ENCODE data around the gene MIA2.

DNA sequence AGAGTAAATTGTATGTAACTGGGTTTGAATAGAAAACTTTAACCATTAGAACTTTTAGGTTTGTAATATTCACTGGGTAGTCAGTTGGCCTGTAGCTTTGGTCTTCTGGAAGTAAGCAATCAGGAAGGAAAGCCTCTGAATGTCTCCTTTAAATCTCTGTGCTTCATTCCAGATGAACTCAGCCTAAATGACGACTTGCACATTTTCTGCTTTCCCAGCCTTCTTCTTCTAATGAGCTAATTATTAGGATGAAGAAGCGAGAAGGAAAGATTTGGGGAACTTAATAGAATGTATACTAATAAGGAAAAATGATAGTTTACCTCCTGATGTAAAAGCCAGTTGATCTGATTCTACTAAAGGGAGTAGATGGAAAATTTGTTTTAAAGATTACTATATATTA, 90.4 kb downstream of the MIA2 start:
- TF ChIP-seq, protein P1, sequence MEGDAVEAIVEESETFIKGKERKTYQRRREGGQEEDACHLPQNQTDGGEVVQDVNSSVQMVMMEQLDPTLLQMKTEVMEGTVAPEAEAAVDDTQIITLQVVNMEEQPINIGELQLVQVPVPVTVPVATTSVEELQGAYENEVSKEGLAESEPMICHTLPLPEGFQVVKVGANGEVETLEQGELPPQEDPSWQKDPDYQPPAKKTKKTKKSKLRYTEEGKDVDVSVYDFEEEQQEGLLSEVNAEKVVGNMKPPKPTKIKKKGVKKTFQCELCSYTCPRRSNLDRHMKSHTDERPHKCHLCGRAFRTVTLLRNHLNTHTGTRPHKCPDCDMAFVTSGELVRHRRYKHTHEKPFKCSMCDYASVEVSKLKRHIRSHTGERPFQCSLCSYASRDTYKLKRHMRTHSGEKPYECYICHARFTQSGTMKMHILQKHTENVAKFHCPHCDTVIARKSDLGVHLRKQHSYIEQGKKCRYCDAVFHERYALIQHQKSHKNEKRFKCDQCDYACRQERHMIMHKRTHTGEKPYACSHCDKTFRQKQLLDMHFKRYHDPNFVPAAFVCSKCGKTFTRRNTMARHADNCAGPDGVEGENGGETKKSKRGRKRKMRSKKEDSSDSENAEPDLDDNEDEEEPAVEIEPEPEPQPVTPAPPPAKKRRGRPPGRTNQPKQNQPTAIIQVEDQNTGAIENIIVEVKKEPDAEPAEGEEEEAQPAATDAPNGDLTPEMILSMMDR (conservative IDR thresholded peaks at IDR 0.05; ENCODE audit: low read depth, low read length): no peak
- no peak for TF ChIP-seq EZH2 (IDR thresholded peaks at IDR 0.05; ENCODE audit: low read length, unreplicated experiment)

Data from PC-3 (cell line).